22Rv1 (cell line): Measurements from ENCODE around the gene CCDC7.
"Not testable (repeated sequence)": the region's sequence is repeated elsewhere in the genome, so short reads cannot be mapped to it uniquely, and the experiment has no call there.

Experiments used
- CTCF ChIP-seq: fragments of 450-650 bp; IDR thresholded peaks from 2 replicates; pipeline ENCODE4 v1.5.1; 2017; ENCODE audit warnings: mild to moderate bottlenecking
- ZFX ChIP-seq: fragments of 450-650 bp; IDR thresholded peaks from 2 replicates; pipeline ENCODE4 v1.6.1; 2017; ENCODE audit warnings: antibody characterized with exemption, borderline replicate concordance

GRCh38 chr10:32699683-32700082, 253.7 kb downstream of the CCDC7 start:
- not testable (repeated sequence) for TF ChIP-seq CTCF, ZFX
